Fibroblast of mammary gland (primary cell): ENCODE measurements around the gene CNOT10.

Source experiments
- DNase-seq: peaks from one replicate; pipeline ENCODE4 v3.0.0-alpha.2; 2010; ENCODE audit warnings: low read depth
- H3K4me3 ChIP-seq: 2 replicates; pipeline ENCODE4 v1.5.1; 2011; ENCODE audit warnings: low read depth, mild to moderate bottlenecking, low read length, moderate library complexity; ENCODE audit not compliant: control insufficient read depth
- CTCF ChIP-seq: conservative IDR thresholded peaks from 2 replicates; pipeline ENCODE4 v1.5.1; 2011; ENCODE audit warnings: low read depth, low read length, inconsistent platforms; ENCODE audit not compliant: control insufficient read depth, insufficient read depth

The CNOT10 gene

GRCh38 chr3:32675164-32675563, 9.8 kb upstream of the CNOT10 start:
- DNase-seq = no peak
- H3K4me3 ChIP-seq = no peak overlapping the region
- TF ChIP-seq CTCF = no peak

GRCh38 chr3:32675650-32676049, 9.3 kb upstream of the CNOT10 start:
- TF ChIP-seq CTCF = no peak
- no peak overlapping the region for H3K4me3 ChIP-seq
- no peak for DNase-seq

GRCh38 chr3:32681811-32682210, 3.2 kb upstream of the CNOT10 start:
- H3K4me3 ChIP-seq = no peak overlapping the region
- no peak for TF ChIP-seq CTCF
- DNase-seq = no peak

- no peak for TF ChIP-seq CTCF
- DNase-seq = no peak
- H3K4me3 ChIP-seq = peak overlapping the region; percentile 87
Observed at GRCh38 chr3:32684029-32684799, 774 bp upstream of the CNOT10 start.

GRCh38 chr3:32685543-32686185, 676 bp downstream of the CNOT10 start:
- peak; percentile 18 for DNase-seq
- H3K4me3 ChIP-seq = peak overlapping the region; percentile 87
- no peak for TF ChIP-seq CTCF

- no peak overlapping the region for H3K4me3 ChIP-seq
- DNase-seq = no peak
- TF ChIP-seq CTCF = no peak
Observed at GRCh38 chr3:32686713-32687112, 1.7 kb downstream of the CNOT10 start.

- DNase-seq = no peak
- H3K4me3 ChIP-seq = no peak overlapping the region
- no peak for TF ChIP-seq CTCF
Observed at GRCh38 chr3:32691847-32692246, 6.9 kb downstream of the CNOT10 start.
